ENCODE data around the gene FRMD4A. TPM values are rescaled to one million over a fixed set of nuclear protein-coding genes. Genes with fewer than 3 reads are reported as not detected.

FRMD4A gene
- total RNA-seq, 2 donors from 2014 or later = 1.5 to 2.1 TPM

GRCh38 chr10:14296065-14296709 lies 34.5 kb downstream of the FRMD4A start:
- ATAC-seq (no peak), DNase-seq (ENCODE audit: low spot score) (no peak)
- Mint-ChIP-seq H3K27ac (no peak overlapping the region), H3K36me3 (peaks cover 4% of the 10 kb centered on the region), H3K9me3 (no peaks in the 10 kb centered on the region), H3K4me3 (no peak overlapping the region), H3K27me3 (peaks cover 18 to 26% of the 10 kb centered on the region in 2 donors), H3K4me1 (ENCODE audit: low read depth in 2 of 2) (no peaks in the 10 kb centered on the region)

- no peak overlapping the region for H3K27ac Mint-ChIP-seq
- H3K27me3 Mint-ChIP-seq = peaks cover 18 to 34% of the 10 kb centered on the region in 2 donors
- ATAC-seq (no peak), DNase-seq (ENCODE audit: low spot score) (no peak)
- no peak overlapping the region for H3K4me3 Mint-ChIP-seq
- H3K36me3 Mint-ChIP-seq = peaks cover 16% of the 10 kb centered on the region
- no peaks in the 10 kb centered on the region for H3K9me3 Mint-ChIP-seq
- H3K4me1 Mint-ChIP-seq (ENCODE audit: low read depth in 2 of 2) = no peaks in the 10 kb centered on the region
These were observed 36.2 kb downstream of the FRMD4A start for GRCh38 chr10:14294347-14295059.

- ATAC-seq (no peak), DNase-seq (ENCODE audit: low spot score) (no peak)
- peaks cover 16% of the 10 kb centered on the region for H3K36me3 Mint-ChIP-seq
- H3K4me3 Mint-ChIP-seq = no peak overlapping the region
- no peak overlapping the region for H3K27ac Mint-ChIP-seq
- H3K27me3 Mint-ChIP-seq = peaks cover 18 to 34% of the 10 kb centered on the region in 2 donors
- H3K4me1 Mint-ChIP-seq (ENCODE audit: low read depth in 2 of 2) = no peaks in the 10 kb centered on the region
- H3K9me3 Mint-ChIP-seq = no peaks in the 10 kb centered on the region
These were observed 37.2 kb downstream of the FRMD4A start for GRCh38 chr10:14293526-14293925.

- DNase-seq (ENCODE audit: low spot score) (no peak), ATAC-seq (no peak)
- H3K4me1 Mint-ChIP-seq (ENCODE audit: low read depth in 2 of 2) = no peaks in the 10 kb centered on the region
- peaks cover 16% of the 10 kb centered on the region for H3K36me3 Mint-ChIP-seq
- no peak overlapping the region for H3K27ac Mint-ChIP-seq
- H3K4me3 Mint-ChIP-seq = no peak overlapping the region
- H3K27me3 Mint-ChIP-seq = peaks cover 19 to 37% of the 10 kb centered on the region in 2 donors
- H3K9me3 Mint-ChIP-seq = peaks cover 4% of the 10 kb centered on the region
These were observed 39.4 kb downstream of the FRMD4A start for GRCh38 chr10:14291296-14291695.

- Mint-ChIP-seq H3K4me1 (ENCODE audit: low read depth in 2 of 2) (no peaks in the 10 kb centered on the region), H3K27me3 (peaks cover 23 to 50% of the 10 kb centered on the region in 2 donors), H3K36me3 (peaks cover 12% of the 10 kb centered on the region), H3K27ac (no peak overlapping the region), H3K4me3 (no peak overlapping the region), H3K9me3 (peaks cover 4% of the 10 kb centered on the region)
- DNase-seq (ENCODE audit: low spot score) (no peak), ATAC-seq (no peak)
These were observed 44.7 kb downstream of the FRMD4A start for GRCh38 chr10:14285941-14286560.

GRCh38 chr10:14282276-14282675 lies 48.4 kb downstream of the FRMD4A start:
- DNase-seq (ENCODE audit: low spot score) (no peak), ATAC-seq (no peak)
- Mint-ChIP-seq H3K4me3 (no peak overlapping the region), H3K9me3 (no peaks in the 10 kb centered on the region), H3K36me3 (no peaks in the 10 kb centered on the region), H3K27me3 (peaks cover 14 to 29% of the 10 kb centered on the region in 2 donors), H3K4me1 (ENCODE audit: low read depth in 2 of 2) (no peaks in the 10 kb centered on the region), H3K27ac (no peak overlapping the region)

GRCh38 chr10:14278533-14278932 lies 52.2 kb downstream of the FRMD4A start:
- peaks cover 10 to 11% of the 10 kb centered on the region in 2 donors for H3K27me3 Mint-ChIP-seq
- no peaks in the 10 kb centered on the region for H3K9me3 Mint-ChIP-seq
- ATAC-seq (no peak), DNase-seq (ENCODE audit: low spot score) (no peak)
- no peak overlapping the region for H3K4me3 Mint-ChIP-seq
- H3K36me3 Mint-ChIP-seq = no peaks in the 10 kb centered on the region
- H3K27ac Mint-ChIP-seq = no peak overlapping the region
- H3K4me1 Mint-ChIP-seq (ENCODE audit: low read depth in 2 of 2) = no peaks in the 10 kb centered on the region

- H3K4me1 Mint-ChIP-seq (ENCODE audit: low read depth in 2 of 2) = no peaks in the 10 kb centered on the region
- no peaks in the 10 kb centered on the region for H3K9me3 Mint-ChIP-seq
- peaks cover 6% of the 10 kb centered on the region in 2 donors for H3K27me3 Mint-ChIP-seq
- H3K4me3 Mint-ChIP-seq = no peak overlapping the region
- no peak overlapping the region for H3K27ac Mint-ChIP-seq
- DNase-seq (ENCODE audit: low spot score) (no peak), ATAC-seq (no peak)
- no peaks in the 10 kb centered on the region for H3K36me3 Mint-ChIP-seq
These were observed 54.5 kb downstream of the FRMD4A start for GRCh38 chr10:14276210-14276609.

GRCh38 chr10:14271621-14272020 lies 59.1 kb downstream of the FRMD4A start:
- Mint-ChIP-seq H3K36me3 (no peaks in the 10 kb centered on the region), H3K9me3 (no peaks in the 10 kb centered on the region), H3K27me3 (peaks cover 10 to 28% of the 10 kb centered on the region in 2 donors), H3K27ac (no peak overlapping the region), H3K4me1 (ENCODE audit: low read depth in 2 of 2) (no peaks in the 10 kb centered on the region), H3K4me3 (no peak overlapping the region)
- ATAC-seq (no peak), DNase-seq (ENCODE audit: low spot score) (no peak)

- no peak for ATAC-seq
- Mint-ChIP-seq H3K4me3 (no peak overlapping the region), H3K36me3 (no peaks in the 10 kb centered on the region), H3K9me3 (no peaks in the 10 kb centered on the region), H3K27ac (no peak overlapping the region), H3K4me1 (ENCODE audit: low read depth in 2 of 2) (no peaks in the 10 kb centered on the region), H3K27me3 (peaks cover 10 to 28% of the 10 kb centered on the region in 2 donors)
- DNase-seq (ENCODE audit: low spot score) = no peak
These were observed 60.4 kb downstream of the FRMD4A start for GRCh38 chr10:14270370-14270769.

GRCh38 chr10:14265709-14266108 lies 65.0 kb downstream of the FRMD4A start:
- ATAC-seq (no peak), DNase-seq (ENCODE audit: low spot score) (no peak)
- H3K4me3 Mint-ChIP-seq = no peak overlapping the region
- no peaks in the 10 kb centered on the region for H3K36me3 Mint-ChIP-seq
- peaks cover 32 to 44% of the 10 kb centered on the region in 2 donors for H3K27me3 Mint-ChIP-seq
- H3K4me1 Mint-ChIP-seq (ENCODE audit: low read depth in 2 of 2) = no peaks in the 10 kb centered on the region
- no peaks in the 10 kb centered on the region for H3K9me3 Mint-ChIP-seq
- no peak overlapping the region for H3K27ac Mint-ChIP-seq

- H3K4me3 Mint-ChIP-seq = no peak overlapping the region
- no peak overlapping the region for H3K27ac Mint-ChIP-seq
- H3K9me3 Mint-ChIP-seq = no peaks in the 10 kb centered on the region
- DNase-seq (ENCODE audit: low spot score) (no peak), ATAC-seq (no peak)
- no peaks in the 10 kb centered on the region for H3K4me1 Mint-ChIP-seq (ENCODE audit: low read depth in 2 of 2)
- H3K27me3 Mint-ChIP-seq = peaks cover 31 to 38% of the 10 kb centered on the region in 2 donors
- no peaks in the 10 kb centered on the region for H3K36me3 Mint-ChIP-seq
These were observed 67.8 kb downstream of the FRMD4A start for GRCh38 chr10:14262836-14263425.

GRCh38 chr10:14261336-14261735 lies 69.4 kb downstream of the FRMD4A start:
- peaks cover 36 to 46% of the 10 kb centered on the region in 2 donors for H3K27me3 Mint-ChIP-seq
- no peaks in the 10 kb centered on the region for H3K36me3 Mint-ChIP-seq
- ATAC-seq (no peak), DNase-seq (ENCODE audit: low spot score) (no peak)
- H3K4me3 Mint-ChIP-seq = no peak overlapping the region
- H3K4me1 Mint-ChIP-seq (ENCODE audit: low read depth in 2 of 2) = no peaks in the 10 kb centered on the region
- no peak overlapping the region for H3K27ac Mint-ChIP-seq
- H3K9me3 Mint-ChIP-seq = no peaks in the 10 kb centered on the region
